ENCODE data around the gene ZDHHC14. TPM values are rescaled to one million over a fixed set of nuclear protein-coding genes. Genes with fewer than 3 reads are reported as not detected.

Gene ZDHHC14
- total RNA-seq, 1 experiment from 2014 or later, result 1.7 TPM

DNA sequence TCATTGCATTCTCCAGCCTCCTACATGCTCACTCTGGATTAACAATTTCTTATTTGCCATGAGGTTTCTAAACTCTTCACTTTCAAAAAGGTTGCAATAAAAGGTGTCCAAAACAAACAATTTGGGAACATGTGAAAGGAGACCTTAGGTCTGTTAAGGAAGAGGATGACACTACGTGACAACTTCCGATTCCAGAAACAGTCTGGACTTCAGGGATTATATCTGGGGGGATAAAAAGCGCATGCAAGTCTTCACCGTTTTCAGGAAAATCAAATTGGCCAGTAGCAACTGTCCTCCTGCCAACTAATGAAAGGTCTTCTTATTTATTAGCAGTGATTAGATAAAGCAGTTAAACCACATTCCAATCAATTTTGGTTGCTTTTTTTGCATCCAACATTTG is 1.8 kb downstream of the ZDHHC14 start:
- Histone ChIP-seq H3K9ac (ENCODE audit: extremely low read depth, insufficient read length, low read length) (no peak overlapping the region), H3K79me1 (ENCODE audit: insufficient read depth, low read depth, low read length, poor library complexity, severe bottlenecking) (no peaks in the 10 kb centered on the region), H4K5ac (ENCODE audit: insufficient read length, low read depth, low read length) (no peak overlapping the region), H3K9me3 (ENCODE audit: control insufficient read depth, low read depth, low read length) (no peaks in the 10 kb centered on the region), H2BK5ac (ENCODE audit: insufficient read length, low read length) (no peak overlapping the region), H4K8ac (replicated peaks; ENCODE audit: insufficient read length, low read depth, low read length) (no peak overlapping the region), H3K4me1 (ENCODE audit: insufficient read depth, low read length) (peaks cover 2% of the 10 kb centered on the region; the same call in 1 of the 2 replicates), H3K4me2 (ENCODE audit: insufficient read depth, insufficient read length, low read length) (peak overlapping the region; percentile 50), H2BK15ac (ENCODE audit: low read depth, low read length) (no peak overlapping the region), H3K79me2 (ENCODE audit: insufficient read depth, low read length) (no peaks in the 10 kb centered on the region), H4K20me1 (ENCODE audit: control insufficient read depth, insufficient read depth, insufficient read length) (no peaks in the 10 kb centered on the region), H3T11ph (ENCODE audit: low read length) (no peak overlapping the region), H2BK120ac (ENCODE audit: low read depth, low read length, poor library complexity, severe bottlenecking) (no peak overlapping the region), H3K18ac (ENCODE audit: insufficient read length, low read depth, low read length) (no peak overlapping the region), H2BK20ac (ENCODE audit: low read depth, low read length, poor library complexity, severe bottlenecking) (no peak overlapping the region), H3K14ac (ENCODE audit: insufficient read depth, low read length) (no peak overlapping the region), H3K56ac (ENCODE audit: insufficient read length, low read depth, low read length) (no peak overlapping the region), H3K27ac (ENCODE audit: insufficient read length, low read depth, low read length) (no peak overlapping the region), H3K27me3 (ENCODE audit: insufficient read depth, low read length) (peaks cover 7% of the 10 kb centered on the region; the same call in 1 of the 2 replicates), H3K4ac (ENCODE audit: low read depth, low read length) (no peak overlapping the region), H2AFZ (ENCODE audit: low read length) (no peak overlapping the region), H3K23me2 (ENCODE audit: insufficient read length, low read depth, low read length, poor library complexity, severe bottlenecking) (peaks cover 7% of the 10 kb centered on the region), H2AK5ac (ENCODE audit: insufficient read length, low read length) (no peak overlapping the region), H4K91ac (ENCODE audit: insufficient read length, low read depth, low read length) (no peak overlapping the region), H2BK12ac (ENCODE audit: insufficient read length, low read depth, low read length) (no peak overlapping the region), H3K23ac (ENCODE audit: insufficient read length, low read depth, low read length) (no peak overlapping the region)
- H3K27me3 Mint-ChIP-seq (ENCODE audit: low read depth), result peaks cover 33% of the 10 kb centered on the region
- no peaks in the 10 kb centered on the region for H3K9me3 Mint-ChIP-seq
- H3K27ac Mint-ChIP-seq, result no peak overlapping the region
- no CpG with 5 or more reads among the region's 4 CpGs for WGBS (ENCODE audit: extremely low coverage, insufficient read length, low lambda C conversion rate)
- TF ChIP-seq, protein P1, sequence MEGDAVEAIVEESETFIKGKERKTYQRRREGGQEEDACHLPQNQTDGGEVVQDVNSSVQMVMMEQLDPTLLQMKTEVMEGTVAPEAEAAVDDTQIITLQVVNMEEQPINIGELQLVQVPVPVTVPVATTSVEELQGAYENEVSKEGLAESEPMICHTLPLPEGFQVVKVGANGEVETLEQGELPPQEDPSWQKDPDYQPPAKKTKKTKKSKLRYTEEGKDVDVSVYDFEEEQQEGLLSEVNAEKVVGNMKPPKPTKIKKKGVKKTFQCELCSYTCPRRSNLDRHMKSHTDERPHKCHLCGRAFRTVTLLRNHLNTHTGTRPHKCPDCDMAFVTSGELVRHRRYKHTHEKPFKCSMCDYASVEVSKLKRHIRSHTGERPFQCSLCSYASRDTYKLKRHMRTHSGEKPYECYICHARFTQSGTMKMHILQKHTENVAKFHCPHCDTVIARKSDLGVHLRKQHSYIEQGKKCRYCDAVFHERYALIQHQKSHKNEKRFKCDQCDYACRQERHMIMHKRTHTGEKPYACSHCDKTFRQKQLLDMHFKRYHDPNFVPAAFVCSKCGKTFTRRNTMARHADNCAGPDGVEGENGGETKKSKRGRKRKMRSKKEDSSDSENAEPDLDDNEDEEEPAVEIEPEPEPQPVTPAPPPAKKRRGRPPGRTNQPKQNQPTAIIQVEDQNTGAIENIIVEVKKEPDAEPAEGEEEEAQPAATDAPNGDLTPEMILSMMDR (conservative IDR thresholded peaks at IDR 0.05), result no peak
- no peaks in the 10 kb centered on the region; a peak in 1 of 7 replicates for H3K36me3 Mint-ChIP-seq (ENCODE audit: insufficient read depth in 1 of 3, low read depth in 3 of 3)
- peak overlapping the region; percentile 75 to 89 for H3K4me3 Mint-ChIP-seq
- DNase-seq, result no peak
- peaks cover 12 to 14% of the 10 kb centered on the region in 2 experiments for H3K4me1 Mint-ChIP-seq

Data from H9 (cell line).